ENCODE results near the gene KMT5C.

KMT5C gene

GRCh38 chr19:55384920-55385723 is 45.4 kb downstream of the KMT5C start:
- no peak for TF ChIP-seq ZFX (IDR thresholded peaks at IDR 0.05)
- no peak for TF ChIP-seq CTCF (conservative IDR thresholded peaks at IDR 0.05)

DNA sequence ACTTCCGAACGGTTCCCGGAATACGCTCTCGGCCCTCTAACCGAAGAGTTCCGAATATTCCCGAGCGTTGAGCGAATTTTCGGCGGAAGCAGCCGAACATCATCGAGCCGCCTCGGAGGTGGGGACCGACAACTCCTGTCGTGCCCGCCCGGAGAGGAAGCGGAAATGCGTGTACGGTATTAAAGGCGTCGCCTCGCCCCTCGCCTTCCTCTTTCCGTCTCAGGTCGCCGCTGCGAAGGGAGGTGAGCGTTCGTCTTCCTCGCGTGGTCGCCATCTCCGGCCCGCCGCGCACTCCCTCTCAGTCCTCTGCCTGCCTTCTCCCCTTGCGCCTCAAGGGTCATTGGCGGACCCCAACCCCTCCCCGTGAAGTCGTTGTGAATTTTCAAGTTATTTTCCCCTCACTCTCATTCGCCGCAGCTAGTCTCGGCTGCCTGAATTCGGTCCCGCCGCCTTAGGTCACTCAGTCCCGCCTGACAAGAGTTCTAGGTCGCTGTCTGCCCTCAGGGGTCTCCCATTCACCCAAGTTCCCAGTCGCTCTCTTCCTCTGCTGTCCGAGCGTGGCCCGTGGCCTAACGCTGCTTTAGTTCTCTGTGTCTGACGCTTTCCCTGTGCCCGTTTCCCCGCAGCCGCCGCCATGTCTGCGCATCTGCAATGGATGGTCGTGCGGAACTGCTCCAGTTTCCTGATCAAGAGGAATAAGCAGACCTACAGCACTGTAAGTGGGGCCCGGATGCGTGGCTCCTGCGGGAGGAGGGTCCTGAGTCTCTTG is 46.2 kb downstream of the KMT5C start, which contains the start of gene RPL28:
TSS of gene RPL28 (plus strand) at position 209 of the 769 bp plus-strand sequence. CDS start at position 635, 426 bp downstream.
- H3K27ac ChIP-seq = peak within 1 kb of the TSS; percentile 91
- no peak for TF ChIP-seq CTCF (conservative IDR thresholded peaks at IDR 0.05)
- no peak for TF ChIP-seq ZFX (IDR thresholded peaks at IDR 0.05)

More at GRCh38 chr19:55384920-55385723, 45.4 kb downstream of the KMT5C start:
- H3K27ac ChIP-seq = peak overlapping the region; percentile 91

DNA sequence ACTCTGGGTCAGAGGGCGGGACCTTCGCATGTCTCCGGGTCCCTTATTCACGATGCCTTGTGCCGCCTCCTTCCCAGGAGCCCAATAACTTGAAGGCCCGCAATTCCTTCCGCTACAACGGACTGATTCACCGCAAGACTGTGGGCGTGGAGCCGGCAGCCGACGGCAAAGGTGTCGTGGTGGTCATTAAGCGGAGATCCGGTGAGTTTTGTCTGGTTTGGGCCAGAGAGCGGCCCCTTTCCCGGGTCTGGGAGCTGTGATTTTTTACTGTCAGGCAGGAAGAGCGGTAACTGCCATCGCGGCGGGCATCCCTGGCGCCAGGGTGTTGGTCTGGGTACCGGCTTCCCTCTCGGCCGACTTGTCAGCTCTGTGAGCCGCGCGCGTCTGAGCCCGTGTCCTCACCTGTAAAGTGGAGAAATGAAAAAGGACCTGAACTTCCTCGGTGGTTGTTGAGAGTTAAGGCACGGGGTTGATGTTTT is 46.9 kb downstream of the KMT5C start:
- TF ChIP-seq ZFX (IDR thresholded peaks at IDR 0.05) = no peak
- no peak for TF ChIP-seq CTCF (conservative IDR thresholded peaks at IDR 0.05)
- peak overlapping the region; percentile 91 for H3K27ac ChIP-seq

DNA sequence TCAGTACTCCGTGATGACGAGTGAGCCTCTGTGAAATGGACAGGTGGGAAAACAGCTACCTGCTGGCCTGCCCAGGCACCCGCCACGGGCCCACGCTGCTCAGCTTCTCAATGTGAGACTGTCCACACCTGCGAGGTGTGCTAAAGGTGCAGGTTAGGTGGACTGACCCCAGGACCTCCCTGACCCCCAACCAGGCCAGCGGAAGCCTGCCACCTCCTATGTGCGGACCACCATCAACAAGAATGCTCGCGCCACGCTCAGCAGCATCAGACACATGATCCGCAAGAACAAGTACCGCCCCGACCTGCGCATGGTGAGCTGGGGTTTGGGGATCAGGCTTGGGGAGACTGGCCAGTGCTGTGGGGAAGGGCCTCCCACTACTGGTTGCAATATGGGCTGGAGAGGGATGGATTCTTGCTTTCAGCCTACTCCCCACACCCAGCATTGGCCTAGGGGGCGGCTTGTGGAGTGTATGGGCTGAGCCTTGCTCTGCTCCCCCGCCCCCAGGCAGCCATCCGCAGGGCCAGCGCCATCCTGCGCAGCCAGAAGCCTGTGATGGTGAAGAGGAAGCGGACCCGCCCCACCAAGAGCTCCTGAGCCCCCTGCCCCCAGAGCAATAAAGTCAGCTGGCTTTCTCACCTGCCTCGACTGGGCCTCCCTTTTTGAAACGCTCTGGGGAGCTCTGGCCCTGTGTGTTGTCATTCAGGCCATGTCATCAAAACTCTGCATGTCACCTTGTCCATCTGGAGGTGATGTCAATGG is 48.2 kb downstream of the KMT5C start:
- TF ChIP-seq ZFX (IDR thresholded peaks at IDR 0.05) (no peak), CTCF (conservative IDR thresholded peaks at IDR 0.05) (no peak)
- no peak overlapping the region; the same call in 1 of the 2 replicates for H3K27ac ChIP-seq

- TF ChIP-seq ZFX (IDR thresholded peaks at IDR 0.05) = no peak
- TF ChIP-seq CTCF (conservative IDR thresholded peaks at IDR 0.05) = no peak
- H3K27ac ChIP-seq = no peak overlapping the region
Observed at GRCh38 chr19:55389386-55390317, 50.0 kb downstream of the KMT5C start.

DNA sequence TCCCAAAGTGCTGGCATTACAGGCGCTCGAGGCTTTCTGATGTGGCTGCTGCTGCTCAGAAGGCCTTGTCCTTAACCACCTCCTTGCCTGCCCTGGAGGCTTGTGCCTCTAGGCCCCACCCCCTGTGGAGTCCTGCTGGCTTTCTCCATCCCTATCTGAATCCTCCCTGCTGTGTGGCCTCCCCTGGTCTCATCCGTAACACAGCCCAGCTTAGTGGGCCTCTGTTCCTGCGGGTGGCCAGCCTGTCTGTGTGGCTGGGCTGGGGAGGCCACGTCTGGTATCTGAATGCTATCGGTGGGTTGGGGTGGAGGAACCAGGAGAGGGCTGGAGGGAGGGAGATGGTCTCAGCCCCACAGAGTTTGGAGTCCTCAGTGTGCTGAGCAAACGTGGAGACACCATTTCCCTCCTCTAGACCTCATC is 50.8 kb downstream of the KMT5C start:
- TF ChIP-seq ZFX (IDR thresholded peaks at IDR 0.05) = no peak
- no peak for TF ChIP-seq CTCF (conservative IDR thresholded peaks at IDR 0.05)
- H3K27ac ChIP-seq = no peak overlapping the region

Measured in C4-2B (cell line).